Sigmoid colon (tissue), 7 donors: Measurements from ENCODE around the gene ABI1. TPM values are rescaled to one million over a fixed set of nuclear protein-coding genes. Genes with fewer than 3 reads are reported as not detected.

Experiments
- DNase-seq: peaks from one replicate; pipeline ENCODE4 v3.0.0-alpha.2; 2019
- H3K27ac ChIP-seq, 4 donors: fragments of 200-600 bp; sonication (generic); one replicate each; pipeline ENCODE4 v1.5.1; 2016 to 2019; ENCODE audit warnings: mild to moderate bottlenecking in 1 of 4
- H3K27me3 ChIP-seq, 3 donors: fragments of 200-600 bp; sonication (generic); one replicate each; pipeline ENCODE4 v1.5.1; 2019; ENCODE audit warnings: mild to moderate bottlenecking in 1 of 3
- H3K36me3 ChIP-seq, 4 donors: fragments of 200-600 bp; sonication (generic); one replicate each; pipeline ENCODE4 v1.5.1; 2016 to 2019
- H3K4me1 ChIP-seq, 4 donors: fragments of 200-600 bp; sonication (generic); one replicate each; pipeline ENCODE4 v1.5.1; 2017 to 2019
- H3K4me3 ChIP-seq, 4 donors: fragments of 200-600 bp; sonication (generic); one replicate each; pipeline ENCODE4 v1.5.1; 2017 to 2019; ENCODE audit warnings: mild to moderate bottlenecking in 2 of 4, moderate library complexity in 1 of 4
- H3K9me3 ChIP-seq, 4 donors: fragments of 200-600 bp in 3 of 4; sonication (generic) in 3 of 4; one replicate each; pipeline versions ENCODE4 v1.5.1 to v1.6.1; 2013 to 2019
- CTCF ChIP-seq, 4 experiments: fragments of 450-650 bp in 3 of 4; fragments of 200-600 bp in 1 of 4; IDR thresholded peaks; one replicate each; pipeline ENCODE4 v1.5.1; 2016 to 2019; ENCODE audit warnings: antibody characterized with exemption in 4 of 4, mild to moderate bottlenecking in 3 of 4, moderate library complexity in 2 of 4
- EP300 ChIP-seq, 4 donors: sonication (generic); formaldehyde crosslinking; IDR thresholded peaks; one replicate each; pipeline ENCODE4 v1.6.1; 2017; ENCODE audit warnings: antibody characterized with exemption in 4 of 4
- POLR2A ChIP-seq, 2 donors: fragments of 450-650 bp; IDR thresholded peaks; one replicate each; pipeline ENCODE4 v1.6.1; 2016; ENCODE audit warnings: antibody characterized with exemption in 2 of 2, mild to moderate bottlenecking in 2 of 2, moderate library complexity in 2 of 2
- POLR2AphosphoS5 ChIP-seq, 4 donors: sonication (generic); formaldehyde crosslinking; IDR thresholded peaks; one replicate each; pipeline ENCODE4 v1.6.1; 2017; ENCODE audit warnings: antibody characterized with exemption in 4 of 4
- WGBS, 2 donors: extraction: QIAGEN DNeasy Blood & Tissue Kit; methylation state at CpG; one replicate each; pipeline ENCODE4 v1.1.7; 2013; 5-methylcytosine and 5-hydroxymethylcytosine counted together
- intact Hi-C: fragments of 100-400 bp; cut with DNase I; formaldehyde crosslinking; loops from one replicate; pipeline ENCODE4 v1.15.1; 2023
- polyA plus RNA-seq, 3 donors: library from polyadenylated mRNA; stranded (reverse); fragments of 200-250 nt; gene quantifications; one replicate each; pipeline ENCODE4 v1.2.3, GENCODE V29; 2013
- total RNA-seq, 4 donors: library from RNA; depleted of rRNA; stranded (reverse); fragments of >200 nt; gene quantifications; one replicate each; pipeline ENCODE4 v1.1.0, GENCODE V29; 2016
- donor health status: healthy with polysubstance abuse.
- donor health status: Bipolar disorder and iron deficiency.
- donor health status: healthy.

The ABI1 gene
- total and polyA plus RNA-seq, 7 donors, result 30.4 to 49.0 (median 44.4) TPM

GRCh38 chr10:26821699-26822570 is 38.8 kb downstream of the ABI1 start:
- peaks cover 0 to 36% (median 8%) of the 10 kb centered on the region in 4 donors for H3K4me1 ChIP-seq
- no peaks in the 10 kb centered on the region for H3K9me3 ChIP-seq
- H3K36me3 ChIP-seq, result peaks cover 0 to 6% (median 0%) of the 10 kb centered on the region in 4 donors
- H3K27ac ChIP-seq, result no peak overlapping the region
- TF ChIP-seq POLR2AphosphoS5 (IDR thresholded peaks at IDR 0.05), result no peak
- no peak for TF ChIP-seq CTCF (IDR thresholded peaks at IDR 0.05)
- H3K27me3 ChIP-seq, result no peaks in the 10 kb centered on the region
- no peak overlapping the region for H3K4me3 ChIP-seq
- DNase-seq, result no peak
- intact Hi-C loops, result no loop called here
- 96% methylated on average over 3 of the region's 3 CpGs for WGBS, 2 donors

GRCh38 chr10:26815500-26815899 is 45.3 kb downstream of the ABI1 start:
- no peak for TF ChIP-seq POLR2AphosphoS5 (IDR thresholded peaks at IDR 0.05)
- TF ChIP-seq CTCF (IDR thresholded peaks at IDR 0.05), result no peak
- TF ChIP-seq POLR2A (IDR thresholded peaks at IDR 0.05), result no peak
- no peak for TF ChIP-seq EP300 (IDR thresholded peaks at IDR 0.05)
- Histone ChIP-seq H3K4me1 (peaks cover 0 to 21% (median 2%) of the 10 kb centered on the region in 4 donors), H3K27me3 (no peaks in the 10 kb centered on the region), H3K27ac (no peak overlapping the region), H3K4me3 (no peak overlapping the region), H3K36me3 (no peaks in the 10 kb centered on the region), H3K9me3 (no peaks in the 10 kb centered on the region)
- WGBS, 2 donors, result 98% methylated on average over 2 of the region's 2 CpGs
- DNase-seq, result no peak
- intact Hi-C loops, result no loop called here

GRCh38 chr10:26810435-26811026 is 50.2 kb downstream of the ABI1 start:
- no peak for DNase-seq
- peaks cover 0 to 9% (median 9%) of the 10 kb centered on the region in 4 donors for H3K4me1 ChIP-seq
- no peaks in the 10 kb centered on the region for H3K27me3 ChIP-seq
- H3K4me3 ChIP-seq, result no peak overlapping the region
- intact Hi-C loops, result no loop called here
- H3K27ac ChIP-seq, result no peak overlapping the region
- no peaks in the 10 kb centered on the region for H3K36me3 ChIP-seq
- H3K9me3 ChIP-seq, result no peaks in the 10 kb centered on the region
- TF ChIP-seq CTCF (IDR thresholded peaks at IDR 0.05), result no peak
- TF ChIP-seq POLR2AphosphoS5 (IDR thresholded peaks at IDR 0.05), result no peak
- TF ChIP-seq EP300 (IDR thresholded peaks at IDR 0.05), result no peak
- no peak for TF ChIP-seq POLR2A (IDR thresholded peaks at IDR 0.05)
- WGBS, 2 donors, result 54 to 74% methylated on average over 7 of the region's 7 CpGs

GRCh38 chr10:26809973-26810372 is 50.8 kb downstream of the ABI1 start:
- Histone ChIP-seq H3K4me1 (peaks cover 0 to 15% (median 14%) of the 10 kb centered on the region in 4 donors), H3K4me3 (no peak overlapping the region), H3K27ac (no peak overlapping the region), H3K9me3 (no peaks in the 10 kb centered on the region), H3K36me3 (no peaks in the 10 kb centered on the region), H3K27me3 (no peaks in the 10 kb centered on the region)
- no peak for DNase-seq
- intact Hi-C loops, result no loop called here
- TF ChIP-seq CTCF (IDR thresholded peaks at IDR 0.05) (no peak), POLR2A (IDR thresholded peaks at IDR 0.05) (no peak), EP300 (IDR thresholded peaks at IDR 0.05) (no peak), POLR2AphosphoS5 (IDR thresholded peaks at IDR 0.05) (no peak)
- 96 to 100% methylated on average over 1 of the region's 1 CpG for WGBS, 2 donors
